ENCODE measurements around the gene IQSEC1.

IQSEC1 gene

DNA sequence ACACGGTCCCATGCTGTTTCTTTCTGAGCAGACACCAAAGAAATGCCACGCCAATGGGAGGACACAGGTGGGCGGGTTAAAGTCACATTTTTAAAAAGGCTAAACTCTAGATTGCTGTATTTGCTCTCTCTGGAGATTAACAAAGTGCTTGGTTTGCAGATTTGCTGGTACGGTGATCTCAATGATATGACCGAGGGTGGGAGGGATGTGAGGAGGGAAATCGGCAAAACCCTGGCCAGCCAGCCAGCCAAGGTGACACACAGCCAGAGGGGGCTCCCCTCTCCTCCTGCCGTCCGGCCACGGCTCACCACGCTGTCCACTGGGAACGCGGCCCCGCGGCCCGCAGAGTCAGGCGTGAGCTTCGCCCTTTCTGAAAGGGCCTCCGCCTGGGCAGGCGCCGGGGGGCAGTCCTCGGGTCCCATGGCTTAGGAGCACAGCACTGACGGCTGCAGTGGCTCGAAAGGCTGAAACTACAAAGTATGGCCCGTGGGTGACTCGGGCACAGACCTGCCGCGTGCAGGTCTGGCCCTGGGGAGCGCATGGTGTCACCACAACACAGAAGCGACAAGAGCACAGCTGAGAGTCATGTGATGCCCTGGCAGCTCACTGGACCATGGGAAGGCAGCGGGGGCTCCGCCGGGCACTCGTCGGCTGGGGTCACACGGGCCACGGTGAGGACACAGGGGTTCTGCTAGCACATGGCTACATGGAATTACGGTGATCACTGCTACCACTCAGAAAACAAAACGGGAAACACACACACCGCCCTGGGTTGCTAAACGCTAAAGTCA, 174.1 kb downstream of the IQSEC1 start:
- Histone ChIP-seq H3K9me3 (ENCODE audit: control insufficient read depth, low read length) (no peaks in the 10 kb centered on the region), H3K4me3 (ENCODE audit: low read depth, low read length) (peak overlapping the region; percentile 54), H3K79me2 (peaks cover 1% of the 10 kb centered on the region), H3K4me2 (ENCODE audit: low read length) (peak overlapping the region; percentile 85), H3K27ac (peak overlapping the region; percentile 92), H3K36me3 (ENCODE audit: control insufficient read depth, insufficient read depth, low read length) (no peaks in the 10 kb centered on the region), H3K9ac (no peak overlapping the region), H3K27me3 (ENCODE audit: control insufficient read depth, insufficient read depth, low read length) (no peaks in the 10 kb centered on the region), H3K4me1 (peaks cover 51% of the 10 kb centered on the region), H2AFZ (peak overlapping the region; percentile 79)
- TF ChIP-seq, protein P1, sequence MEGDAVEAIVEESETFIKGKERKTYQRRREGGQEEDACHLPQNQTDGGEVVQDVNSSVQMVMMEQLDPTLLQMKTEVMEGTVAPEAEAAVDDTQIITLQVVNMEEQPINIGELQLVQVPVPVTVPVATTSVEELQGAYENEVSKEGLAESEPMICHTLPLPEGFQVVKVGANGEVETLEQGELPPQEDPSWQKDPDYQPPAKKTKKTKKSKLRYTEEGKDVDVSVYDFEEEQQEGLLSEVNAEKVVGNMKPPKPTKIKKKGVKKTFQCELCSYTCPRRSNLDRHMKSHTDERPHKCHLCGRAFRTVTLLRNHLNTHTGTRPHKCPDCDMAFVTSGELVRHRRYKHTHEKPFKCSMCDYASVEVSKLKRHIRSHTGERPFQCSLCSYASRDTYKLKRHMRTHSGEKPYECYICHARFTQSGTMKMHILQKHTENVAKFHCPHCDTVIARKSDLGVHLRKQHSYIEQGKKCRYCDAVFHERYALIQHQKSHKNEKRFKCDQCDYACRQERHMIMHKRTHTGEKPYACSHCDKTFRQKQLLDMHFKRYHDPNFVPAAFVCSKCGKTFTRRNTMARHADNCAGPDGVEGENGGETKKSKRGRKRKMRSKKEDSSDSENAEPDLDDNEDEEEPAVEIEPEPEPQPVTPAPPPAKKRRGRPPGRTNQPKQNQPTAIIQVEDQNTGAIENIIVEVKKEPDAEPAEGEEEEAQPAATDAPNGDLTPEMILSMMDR (IDR thresholded peaks at IDR 0.05): peak; percentile 41

DNA sequence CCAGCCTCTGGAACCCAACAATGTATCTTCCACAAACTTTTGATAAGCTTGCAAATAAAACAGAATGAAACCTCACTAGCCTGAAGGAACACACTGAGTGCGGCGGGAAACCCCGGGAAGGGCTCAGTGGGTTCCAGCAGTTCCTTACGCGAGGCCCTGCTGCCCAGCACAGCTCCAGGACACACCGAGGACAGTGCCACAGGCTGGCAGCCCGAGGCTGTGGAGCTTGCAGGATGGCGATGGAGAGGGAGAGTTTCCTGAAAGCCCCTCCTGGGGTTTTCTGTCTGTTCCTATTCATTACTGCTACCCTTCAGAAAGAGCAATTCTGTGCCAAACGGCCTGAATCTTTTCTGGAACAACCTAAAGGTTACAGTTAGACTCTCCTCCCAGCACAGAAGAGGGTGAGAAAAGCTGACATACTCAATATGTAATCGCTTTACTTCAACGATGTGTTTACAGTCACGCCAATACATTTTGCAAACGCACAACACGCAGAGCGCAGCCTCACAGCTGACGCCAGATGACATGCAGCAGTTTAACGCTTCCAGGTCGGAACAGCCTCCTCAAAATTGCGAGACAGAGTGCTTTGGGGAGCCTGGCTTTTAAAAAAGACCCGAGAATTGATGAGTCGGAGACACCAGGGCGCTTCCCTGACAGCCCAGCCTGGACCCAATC, 174.8 kb downstream of the IQSEC1 start:
- Histone ChIP-seq H3K36me3 (ENCODE audit: control insufficient read depth, insufficient read depth, low read length) (no peaks in the 10 kb centered on the region), H3K4me3 (ENCODE audit: low read depth, low read length) (peak overlapping the region; percentile 54), H3K79me2 (no peaks in the 10 kb centered on the region), H3K27ac (peak overlapping the region; percentile 92), H3K27me3 (ENCODE audit: control insufficient read depth, insufficient read depth, low read length) (no peaks in the 10 kb centered on the region), H3K9ac (no peak overlapping the region), H2AFZ (peak overlapping the region; percentile 79), H3K4me1 (peaks cover 52% of the 10 kb centered on the region), H3K9me3 (ENCODE audit: control insufficient read depth, low read length) (no peaks in the 10 kb centered on the region), H3K4me2 (ENCODE audit: low read length) (peak overlapping the region; percentile 85)
- TF ChIP-seq, protein P1 (IDR thresholded peaks at IDR 0.05): no peak

DNA sequence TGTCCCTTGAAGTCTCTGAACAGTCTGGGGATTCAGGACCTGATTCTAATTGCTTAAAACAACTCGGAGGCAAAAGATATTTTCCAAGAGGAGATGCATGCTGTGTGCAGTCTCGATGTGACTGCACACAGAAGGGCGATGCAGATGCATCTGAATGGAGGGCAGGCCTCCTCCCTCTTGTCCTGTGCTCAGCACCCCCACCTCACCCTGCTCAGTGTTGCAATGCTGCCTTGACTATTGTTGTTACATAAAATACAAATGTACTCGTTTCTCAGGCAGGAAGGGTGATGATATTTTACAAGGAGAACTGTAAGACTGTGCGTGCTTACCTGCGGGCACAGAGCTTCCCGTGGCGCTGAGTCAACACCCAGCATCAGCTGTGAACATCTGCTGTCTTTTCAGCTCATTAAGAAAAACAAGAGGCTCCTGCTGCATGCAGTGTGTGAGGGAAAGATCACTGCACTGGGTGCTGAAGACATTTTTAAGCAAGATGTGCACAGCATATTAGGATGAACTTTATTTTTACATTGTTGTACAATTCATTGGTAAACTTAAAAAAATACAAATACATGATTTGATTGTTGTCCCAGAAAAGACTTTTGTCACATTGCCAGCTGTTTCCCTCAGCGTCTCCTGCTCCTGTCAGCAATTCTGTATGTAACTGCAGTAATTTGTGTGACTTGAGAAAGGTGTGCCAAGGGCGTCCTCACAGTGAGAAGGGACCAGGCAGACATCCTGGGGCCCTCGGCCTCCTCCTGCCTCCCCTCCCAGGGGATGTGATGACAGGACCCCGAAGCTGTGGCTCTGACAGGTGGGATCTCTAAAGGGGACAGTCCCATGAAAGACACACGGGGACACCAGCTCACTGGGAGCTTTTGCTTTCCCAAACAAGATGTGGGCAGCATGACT, 175.6 kb downstream of the IQSEC1 start:
- H3K27me3 ChIP-seq (ENCODE audit: control insufficient read depth, insufficient read depth, low read length): no peaks in the 10 kb centered on the region
- H3K9ac ChIP-seq: no peak overlapping the region
- H2AFZ ChIP-seq: no peak overlapping the region
- H3K4me1 ChIP-seq: peaks cover 52% of the 10 kb centered on the region
- H3K9me3 ChIP-seq (ENCODE audit: control insufficient read depth, low read length): no peaks in the 10 kb centered on the region
- peak overlapping the region; percentile 54 for H3K4me3 ChIP-seq (ENCODE audit: low read depth, low read length)
- TF ChIP-seq, protein P1 (IDR thresholded peaks at IDR 0.05): no peak
- no peaks in the 10 kb centered on the region for H3K36me3 ChIP-seq (ENCODE audit: control insufficient read depth, insufficient read depth, low read length)
- no peaks in the 10 kb centered on the region for H3K79me2 ChIP-seq
- H3K4me2 ChIP-seq (ENCODE audit: low read length): peak overlapping the region; percentile 85
- peak overlapping the region; percentile 92 for H3K27ac ChIP-seq

- Histone ChIP-seq H3K4me3 (ENCODE audit: low read depth, low read length) (no peak overlapping the region), H3K79me2 (no peaks in the 10 kb centered on the region), H3K4me1 (peaks cover 55% of the 10 kb centered on the region), H2AFZ (no peak overlapping the region), H3K9me3 (ENCODE audit: control insufficient read depth, low read length) (no peaks in the 10 kb centered on the region), H3K36me3 (ENCODE audit: control insufficient read depth, insufficient read depth, low read length) (no peaks in the 10 kb centered on the region), H3K9ac (no peak overlapping the region), H3K27me3 (ENCODE audit: control insufficient read depth, insufficient read depth, low read length) (no peaks in the 10 kb centered on the region), H3K27ac (peak overlapping the region; percentile 92), H3K4me2 (ENCODE audit: low read length) (no peak overlapping the region)
- TF ChIP-seq, protein P1 (IDR thresholded peaks at IDR 0.05): no peak
These were observed 176.9 kb downstream of the IQSEC1 start for GRCh38 chr3:12896063-12896985.

All from parathyroid adenoma (tissue), 2 donors.